Mucosa of descending colon (tissue), 3 donors: ENCODE results near the gene ANKRD35. TPM values are rescaled to one million over a fixed set of nuclear protein-coding genes. Genes with fewer than 3 reads are reported as not detected.

Experiments used
- ATAC-seq: fragments of 200-7000 bp; cut with Tn5 transposase; one replicate; pipeline ENCODE4 v1.9.1; 2020; ENCODE audit warnings: mild to moderate bottlenecking, moderate library complexity
- DNase-seq, 3 donors: peaks; one replicate each; pipeline ENCODE4 v3.0.0-alpha.2; 2020
- H3K36me3 ChIP-seq: fragments of 200-600 bp; one replicate; pipeline ENCODE4 v1.8.0; 2021; ENCODE audit warnings: low read depth, mild to moderate bottlenecking
- H3K4me1 ChIP-seq: fragments of 200-600 bp; one replicate; pipeline ENCODE4 v1.8.0; 2021; ENCODE audit warnings: low read depth, mild to moderate bottlenecking
- H3K4me3 ChIP-seq: fragments of 200-600 bp; one replicate; pipeline ENCODE4 v1.8.0; 2021; ENCODE audit warnings: mild to moderate bottlenecking
- H3K9me3 ChIP-seq: fragments of 200-600 bp; one replicate; pipeline ENCODE4 v1.8.0; 2021; ENCODE audit warnings: mild to moderate bottlenecking
- CTCF ChIP-seq: fragments of 200-600 bp; IDR thresholded peaks from one replicate; pipeline ENCODE4 v1.8.0; 2022; ENCODE audit warnings: antibody characterized with exemption, mild to moderate bottlenecking
- intact Hi-C, 2 donors: fragments of 100-400 bp; cut with DNase I in 1 of 2; cut with micrococcal nuclease in 1 of 2; formaldehyde crosslinking; loops; one replicate each; pipeline versions ENCODE4 v1.11.0 to v1.11.1; 2022; cut with DNase I, micrococcal nuclease
- total RNA-seq, 3 donors: library from RNA; stranded (reverse); fragmentation: NEBNext Ultra II Directional in 2 of 3; extraction: Animal tissue kit (Norgen Biotek cat#: 25700) in 2 of 3; gene quantifications; one replicate each; pipeline versions ENCODE4 v1.2.1 to v1.2.4, GENCODE V29; 2021 to 2023
- donor health status: DM: no; HTN: no; CAD: no; lungs with moderate emphysema.
- donor health status: DM: no; HTN: no; CAD: no.
- donor health status: DM: no; HTN: yes; CAD: no.

The ANKRD35 gene
- total RNA-seq, 3 donors from 2014 or later = 0.26 to 5.6 (median 0.99) TPM

- Histone ChIP-seq H3K4me3 (no peak overlapping the region), H3K9me3 (no peaks in the 10 kb centered on the region), H3K4me1 (peaks cover 6% of the 10 kb centered on the region), H3K36me3 (no peaks in the 10 kb centered on the region)
- no peak for TF ChIP-seq CTCF
- intact Hi-C loops = no loop called here
- no peak for DNase-seq
- ATAC-seq = no peak
Observed at GRCh38 chr1:145886390-145886789, 724 bp upstream of the ANKRD35 start.

GRCh38 chr1:145884675-145885074, 991 bp downstream of the ANKRD35 start:
- no peak for TF ChIP-seq CTCF
- Histone ChIP-seq H3K9me3 (no peaks in the 10 kb centered on the region), H3K4me1 (peaks cover 6% of the 10 kb centered on the region), H3K36me3 (no peaks in the 10 kb centered on the region), H3K4me3 (no peak overlapping the region)
- DNase-seq (no peak), ATAC-seq (no peak)
- intact Hi-C loops = no loop called here

GRCh38 chr1:145879775-145880174, 5.9 kb downstream of the ANKRD35 start:
- Histone ChIP-seq H3K36me3 (no peaks in the 10 kb centered on the region), H3K4me3 (no peak overlapping the region), H3K4me1 (no peaks in the 10 kb centered on the region), H3K9me3 (no peaks in the 10 kb centered on the region)
- intact Hi-C loops = no loop called here
- no peak for TF ChIP-seq CTCF
- no peak for DNase-seq
- ATAC-seq = no peak

- Histone ChIP-seq H3K36me3 (no peaks in the 10 kb centered on the region), H3K4me3 (no peak overlapping the region), H3K9me3 (no peaks in the 10 kb centered on the region), H3K4me1 (no peaks in the 10 kb centered on the region)
- DNase-seq (no peak), ATAC-seq (no peak)
- intact Hi-C loops = no loop called here
- TF ChIP-seq CTCF = no peak
Observed at GRCh38 chr1:145878724-145879123, 6.9 kb downstream of the ANKRD35 start.

- TF ChIP-seq CTCF = no peak
- Histone ChIP-seq H3K9me3 (no peaks in the 10 kb centered on the region), H3K4me3 (no peak overlapping the region), H3K36me3 (no peaks in the 10 kb centered on the region), H3K4me1 (no peaks in the 10 kb centered on the region)
- no peak for ATAC-seq
- DNase-seq = no peak
- intact Hi-C loops = no loop called here
Observed at GRCh38 chr1:145877923-145878486, 7.7 kb downstream of the ANKRD35 start.

GRCh38 chr1:145874646-145875045, 11.0 kb downstream of the ANKRD35 start:
- DNase-seq = no peak
- intact Hi-C loops = no loop called here
- Histone ChIP-seq H3K4me3 (no peak overlapping the region), H3K9me3 (no peaks in the 10 kb centered on the region), H3K4me1 (no peaks in the 10 kb centered on the region), H3K36me3 (no peaks in the 10 kb centered on the region)
- no peak for TF ChIP-seq CTCF
- ATAC-seq = no peak
